ENCODE measurements around the gene TRIM2.

DNA sequence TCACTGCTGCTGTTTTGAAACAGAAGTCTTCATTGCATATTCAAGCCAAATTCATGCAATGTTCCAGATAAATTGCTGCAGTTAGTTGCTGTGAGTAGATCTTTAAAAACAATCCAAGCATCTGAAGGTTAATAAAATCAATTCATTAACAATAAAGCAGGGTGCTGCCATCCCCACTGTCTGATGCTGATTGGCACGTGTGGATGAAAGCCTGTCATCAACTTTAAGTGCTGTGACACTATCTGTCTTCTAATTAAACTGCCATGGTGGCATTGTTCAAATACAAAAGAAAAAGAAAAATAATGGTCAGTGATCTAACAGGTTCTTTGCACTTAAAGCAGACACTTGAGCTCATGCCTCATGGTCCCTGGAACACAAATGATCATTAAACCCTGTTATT, 77.2 kb downstream of the TRIM2 start:
- TF ChIP-seq, protein P1, sequence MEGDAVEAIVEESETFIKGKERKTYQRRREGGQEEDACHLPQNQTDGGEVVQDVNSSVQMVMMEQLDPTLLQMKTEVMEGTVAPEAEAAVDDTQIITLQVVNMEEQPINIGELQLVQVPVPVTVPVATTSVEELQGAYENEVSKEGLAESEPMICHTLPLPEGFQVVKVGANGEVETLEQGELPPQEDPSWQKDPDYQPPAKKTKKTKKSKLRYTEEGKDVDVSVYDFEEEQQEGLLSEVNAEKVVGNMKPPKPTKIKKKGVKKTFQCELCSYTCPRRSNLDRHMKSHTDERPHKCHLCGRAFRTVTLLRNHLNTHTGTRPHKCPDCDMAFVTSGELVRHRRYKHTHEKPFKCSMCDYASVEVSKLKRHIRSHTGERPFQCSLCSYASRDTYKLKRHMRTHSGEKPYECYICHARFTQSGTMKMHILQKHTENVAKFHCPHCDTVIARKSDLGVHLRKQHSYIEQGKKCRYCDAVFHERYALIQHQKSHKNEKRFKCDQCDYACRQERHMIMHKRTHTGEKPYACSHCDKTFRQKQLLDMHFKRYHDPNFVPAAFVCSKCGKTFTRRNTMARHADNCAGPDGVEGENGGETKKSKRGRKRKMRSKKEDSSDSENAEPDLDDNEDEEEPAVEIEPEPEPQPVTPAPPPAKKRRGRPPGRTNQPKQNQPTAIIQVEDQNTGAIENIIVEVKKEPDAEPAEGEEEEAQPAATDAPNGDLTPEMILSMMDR (conservative IDR thresholded peaks at IDR 0.05 in 1 of 2, IDR thresholded peaks at IDR 0.05 in 1 of 2; ENCODE audit: low read depth in 1 of 2, low read length in 2 of 2), result no peak
- TF ChIP-seq EZH2 (IDR thresholded peaks at IDR 0.05; ENCODE audit: low read length, missing control alignments), result no peak
